GM12874 (cell line): Measurements from ENCODE around the gene CBX5.

Experiments used
- TF ChIP-seq, protein P1 (sequence below): IDR thresholded peaks from 2 replicates; pipeline ENCODE4 v1.5.1; 2011; ENCODE audit warnings: low read depth, mild to moderate bottlenecking, control low read depth, low read length, moderate library complexity; ENCODE audit not compliant: insufficient read depth

The CBX5 gene

DNA sequence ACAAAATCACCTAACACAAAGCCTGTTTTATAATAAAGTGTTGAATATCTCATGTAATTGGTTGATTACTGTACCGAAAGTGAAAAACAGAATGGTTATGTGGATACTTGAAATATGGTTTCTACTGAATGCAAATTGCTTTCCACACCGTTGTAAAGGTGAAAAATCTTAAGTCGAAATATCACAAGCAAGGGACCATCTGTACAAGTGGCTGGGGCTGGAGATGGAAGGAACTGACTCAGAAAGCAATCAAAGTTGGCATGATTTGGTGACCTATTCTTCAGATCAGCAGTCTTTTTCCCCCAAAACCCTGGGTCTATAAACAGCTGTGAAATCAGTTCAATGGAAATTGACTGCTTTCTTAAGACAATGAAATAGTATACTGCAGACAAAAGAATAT lies 3.6 kb downstream of the CBX5 start:
- TF ChIP-seq, protein P1, sequence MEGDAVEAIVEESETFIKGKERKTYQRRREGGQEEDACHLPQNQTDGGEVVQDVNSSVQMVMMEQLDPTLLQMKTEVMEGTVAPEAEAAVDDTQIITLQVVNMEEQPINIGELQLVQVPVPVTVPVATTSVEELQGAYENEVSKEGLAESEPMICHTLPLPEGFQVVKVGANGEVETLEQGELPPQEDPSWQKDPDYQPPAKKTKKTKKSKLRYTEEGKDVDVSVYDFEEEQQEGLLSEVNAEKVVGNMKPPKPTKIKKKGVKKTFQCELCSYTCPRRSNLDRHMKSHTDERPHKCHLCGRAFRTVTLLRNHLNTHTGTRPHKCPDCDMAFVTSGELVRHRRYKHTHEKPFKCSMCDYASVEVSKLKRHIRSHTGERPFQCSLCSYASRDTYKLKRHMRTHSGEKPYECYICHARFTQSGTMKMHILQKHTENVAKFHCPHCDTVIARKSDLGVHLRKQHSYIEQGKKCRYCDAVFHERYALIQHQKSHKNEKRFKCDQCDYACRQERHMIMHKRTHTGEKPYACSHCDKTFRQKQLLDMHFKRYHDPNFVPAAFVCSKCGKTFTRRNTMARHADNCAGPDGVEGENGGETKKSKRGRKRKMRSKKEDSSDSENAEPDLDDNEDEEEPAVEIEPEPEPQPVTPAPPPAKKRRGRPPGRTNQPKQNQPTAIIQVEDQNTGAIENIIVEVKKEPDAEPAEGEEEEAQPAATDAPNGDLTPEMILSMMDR = no peak

DNA sequence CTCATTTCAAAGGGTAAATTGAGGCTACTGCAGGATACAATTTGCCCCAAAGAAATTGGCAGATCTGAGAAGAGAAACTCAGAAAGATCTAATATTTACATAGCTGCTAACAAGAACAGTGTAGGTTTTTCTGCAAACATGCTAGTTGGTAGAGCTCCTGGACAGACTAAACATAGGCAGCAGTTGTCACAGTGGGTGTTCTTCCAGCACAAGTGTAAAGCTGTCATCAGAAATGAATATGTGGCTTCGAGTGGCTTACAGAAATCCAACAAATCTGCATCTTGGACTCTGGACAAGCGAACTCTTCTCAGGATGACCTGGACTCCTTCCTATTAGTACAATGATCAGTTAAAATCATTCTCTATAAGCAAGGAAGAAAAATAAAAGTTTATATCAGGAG lies 5.9 kb downstream of the CBX5 start:
- TF ChIP-seq, protein P1 = no peak

DNA sequence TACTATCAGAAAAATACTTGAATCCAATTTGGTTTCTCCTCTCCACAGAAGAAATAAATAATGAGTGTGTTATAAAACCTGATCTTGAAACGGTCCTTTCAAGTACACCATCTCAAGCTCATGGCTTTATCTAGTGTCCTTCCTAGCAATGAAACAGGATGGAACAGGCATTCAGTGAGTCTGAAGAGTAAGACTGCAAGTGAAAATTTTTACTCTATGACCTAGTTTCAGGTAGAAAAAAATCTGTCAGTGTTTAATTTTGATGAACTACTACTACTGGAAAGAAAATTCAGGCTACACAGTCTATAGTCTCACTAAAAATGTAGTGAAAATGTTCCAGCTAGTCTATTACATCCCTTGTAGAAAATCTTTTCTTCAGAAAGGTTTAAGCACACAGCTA lies 7.7 kb downstream of the CBX5 start:
- TF ChIP-seq, protein P1 = no peak

DNA sequence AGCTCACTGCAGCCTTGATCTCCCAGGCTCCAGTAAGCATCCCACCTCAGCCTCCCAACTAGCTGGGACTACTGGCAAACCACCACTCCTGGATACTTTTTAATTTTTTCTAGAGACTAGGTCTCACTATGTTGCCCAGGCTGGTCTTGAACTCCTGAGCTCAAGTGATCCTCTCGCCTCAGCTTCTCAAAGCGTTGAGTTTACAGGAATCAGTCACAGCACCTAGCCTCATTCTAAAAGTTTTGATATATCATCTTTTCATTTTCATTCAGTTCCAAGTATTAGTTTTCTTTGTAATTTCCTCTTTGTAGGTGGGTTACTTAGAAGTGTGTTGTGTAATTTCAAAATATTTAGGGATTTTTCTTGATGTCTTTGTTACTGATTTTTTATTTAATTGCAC lies 9.6 kb downstream of the CBX5 start:
- TF ChIP-seq, protein P1 = no peak

DNA sequence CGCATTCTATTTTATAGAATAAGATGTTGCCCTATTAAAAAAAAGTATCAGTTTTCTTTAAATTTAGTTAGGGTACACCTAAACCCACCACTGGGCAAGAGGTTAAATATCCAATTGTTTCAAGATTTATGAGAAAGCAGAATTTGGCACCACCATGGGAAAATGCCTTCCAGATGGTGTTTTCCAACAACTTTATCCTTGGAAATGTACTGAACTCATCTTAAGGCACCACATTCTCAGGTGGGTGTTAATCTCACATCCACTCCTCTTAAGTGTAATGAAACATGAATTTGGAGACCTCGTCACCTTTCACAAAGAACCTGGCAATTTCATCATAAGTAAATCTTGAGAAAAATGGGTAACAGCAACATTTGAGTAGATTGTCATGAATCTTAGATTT lies 13.1 kb downstream of the CBX5 start:
- TF ChIP-seq, protein P1 = no peak

DNA sequence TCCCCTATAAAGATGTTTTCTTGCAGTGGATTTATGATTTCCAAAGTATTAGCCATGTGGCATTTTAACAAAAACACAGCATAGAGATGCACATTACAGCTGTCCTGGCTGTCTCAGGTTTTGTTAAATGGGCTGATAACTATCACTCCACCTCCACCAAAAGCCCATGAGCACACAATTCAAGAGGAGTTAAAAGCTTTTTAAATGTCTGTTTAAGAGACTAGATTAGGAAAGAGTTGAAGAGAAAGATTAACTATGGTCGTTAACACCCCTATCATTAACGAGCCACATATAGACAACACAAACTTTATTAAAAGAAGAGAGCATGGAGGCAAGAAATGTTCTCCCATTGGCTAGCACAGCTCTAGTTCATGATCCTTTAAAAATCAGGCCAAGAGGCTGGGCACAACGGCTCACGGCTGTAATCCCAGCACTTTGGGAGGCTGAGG lies 14.5 kb downstream of the CBX5 start:
- TF ChIP-seq, protein P1 = no peak

DNA sequence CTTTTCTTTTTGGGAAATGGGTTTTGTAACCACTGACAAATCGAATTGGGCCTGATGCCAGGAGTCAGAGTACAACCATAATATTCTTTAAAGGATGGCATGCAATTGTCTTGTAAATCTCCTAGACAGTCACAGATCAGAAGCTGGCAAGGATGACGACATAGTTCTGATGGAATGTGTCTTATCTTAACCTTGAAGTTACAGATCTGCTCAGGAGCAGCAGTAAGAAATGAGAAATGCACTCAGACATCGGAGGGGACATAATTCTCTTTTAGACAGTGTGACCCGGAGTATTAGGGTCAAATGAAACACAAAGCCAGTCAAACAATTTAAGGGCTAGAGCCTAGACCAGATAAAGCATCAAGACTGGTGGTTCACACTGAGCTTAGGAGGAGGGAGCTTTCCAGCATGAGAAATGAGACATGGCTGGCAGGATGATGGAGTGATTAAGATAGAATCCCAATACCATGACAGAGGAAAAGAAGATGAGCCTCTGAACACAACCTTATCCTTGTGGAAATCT lies 17.5 kb downstream of the CBX5 start:
- TF ChIP-seq, protein P1 = no peak
